GM18520 (cell line): Measurements from ENCODE around the gene HHLA2.

Experiments used
- ATAC-seq: cut with Tn5 transposase; IDR thresholded peaks from one replicate; pipeline ENCODE4 v1.9.1; 2021; ENCODE audit not compliant: unreplicated experiment

HHLA2 gene

GRCh38 chr3:108391917-108392593 lies 95.7 kb downstream of the HHLA2 start:
- ATAC-seq, result no peak

GRCh38 chr3:108393128-108393900 lies 97.0 kb downstream of the HHLA2 start:
- ATAC-seq, result no peak

- ATAC-seq, result no peak
Measured at GRCh38 chr3:108394016-108394415, 97.7 kb downstream of the HHLA2 start.

- no peak for ATAC-seq
Measured at GRCh38 chr3:108394563-108394962, 98.2 kb downstream of the HHLA2 start.

- no peak for ATAC-seq
Measured at GRCh38 chr3:108396336-108396735, 100.0 kb downstream of the HHLA2 start.

- no peak for ATAC-seq
Measured at GRCh38 chr3:108398510-108398909, 102.2 kb downstream of the HHLA2 start.

- ATAC-seq, result no peak
Measured at GRCh38 chr3:108401836-108402235, 105.5 kb downstream of the HHLA2 start.

GRCh38 chr3:108403198-108403597 lies 106.8 kb downstream of the HHLA2 start:
- ATAC-seq, result no peak

GRCh38 chr3:108403686-108404345 lies 107.5 kb downstream of the HHLA2 start:
- no peak for ATAC-seq

GRCh38 chr3:108404368-108404767 lies 108.0 kb downstream of the HHLA2 start:
- no peak for ATAC-seq

- ATAC-seq, result no peak
Measured at GRCh38 chr3:108406063-108406660, 109.8 kb downstream of the HHLA2 start.

GRCh38 chr3:108406661-108407206 lies 110.4 kb downstream of the HHLA2 start:
- ATAC-seq, result peak; percentile 94

GRCh38 chr3:108407886-108408285 lies 111.5 kb downstream of the HHLA2 start:
- no peak for ATAC-seq

GRCh38 chr3:108408883-108409799 lies 112.8 kb downstream of the HHLA2 start:
- no peak for ATAC-seq

- ATAC-seq, result no peak
Measured at GRCh38 chr3:108409800-108410178, 113.4 kb downstream of the HHLA2 start.

- no peak for ATAC-seq
Measured at GRCh38 chr3:108410531-108410984, 114.2 kb downstream of the HHLA2 start.

- no peak for ATAC-seq
Measured at GRCh38 chr3:108412121-108412750, 115.9 kb downstream of the HHLA2 start.

GRCh38 chr3:108414007-108414406 lies 117.7 kb downstream of the HHLA2 start:
- no peak for ATAC-seq

GRCh38 chr3:108415661-108416060 lies 119.3 kb downstream of the HHLA2 start:
- no peak for ATAC-seq
